Stimulated activated CD8-positive, alpha-beta memory T cell treated with anti-CD3 and anti-CD28 coated beads, Interleukin-7, amount 100 ng/mL, for 48 hours (primary cell): ENCODE results near the gene RUVBL1.

Experiments used
- DNase-seq, 2 donors: peaks; one replicate each; pipeline ENCODE4 v3.0.0-alpha.2; 2020; ENCODE audit warnings: low read depth in 1 of 2; ENCODE audit errors: extremely low read depth in 1 of 2

Gene RUVBL1

GRCh38 chr3:128143496-128143895 is 19.9 kb upstream of the RUVBL1 start:
- no peak for DNase-seq

- no peak for DNase-seq
Measured at GRCh38 chr3:128133273-128133883, 9.8 kb upstream of the RUVBL1 start.

- no peak for DNase-seq
Measured at GRCh38 chr3:128131897-128132646, 8.5 kb upstream of the RUVBL1 start.

GRCh38 chr3:128128251-128128650 is 4.6 kb upstream of the RUVBL1 start:
- no peak for DNase-seq

GRCh38 chr3:128127236-128127635 is 3.6 kb upstream of the RUVBL1 start:
- no peak for DNase-seq

GRCh38 chr3:128123156-128123537 is 465 bp downstream of the RUVBL1 start:
- no peak for DNase-seq

- no peak for DNase-seq
Measured at GRCh38 chr3:128122013-128122412, 1.6 kb downstream of the RUVBL1 start.

- no peak for DNase-seq
Measured at GRCh38 chr3:128113817-128114794, 9.5 kb downstream of the RUVBL1 start.

- peak in 1 of 2 donors; percentile 49 for DNase-seq
Measured at GRCh38 chr3:128112357-128112968, 11.1 kb downstream of the RUVBL1 start.

- no peak for DNase-seq
Measured at GRCh38 chr3:128111147-128111546, 12.5 kb downstream of the RUVBL1 start.

GRCh38 chr3:128107834-128108233 is 15.8 kb downstream of the RUVBL1 start:
- no peak for DNase-seq

- no peak for DNase-seq
Measured at GRCh38 chr3:128103136-128103676, 20.4 kb downstream of the RUVBL1 start.

GRCh38 chr3:128100638-128101037 is 23.0 kb downstream of the RUVBL1 start:
- no peak for DNase-seq

- no peak for DNase-seq
Measured at GRCh38 chr3:128100161-128100560, 23.5 kb downstream of the RUVBL1 start.

- DNase-seq, result no peak
Measured at GRCh38 chr3:128098234-128098633, 25.4 kb downstream of the RUVBL1 start.

- peak in 1 of 2 donors; percentile 66 for DNase-seq
Measured at GRCh38 chr3:128095222-128095703, 28.3 kb downstream of the RUVBL1 start.

GRCh38 chr3:128094295-128095151 is 29.1 kb downstream of the RUVBL1 start:
- no peak for DNase-seq

GRCh38 chr3:128091586-128091985 is 32.0 kb downstream of the RUVBL1 start:
- DNase-seq, result no peak

GRCh38 chr3:128089135-128089534 is 34.5 kb downstream of the RUVBL1 start:
- no peak for DNase-seq

GRCh38 chr3:128084675-128085021 is 39.0 kb downstream of the RUVBL1 start:
- no peak for DNase-seq
